ENCODE data around the gene PXT1. TPM values are rescaled to one million over a fixed set of nuclear protein-coding genes. Genes with fewer than 3 reads are reported as not detected.

PXT1 gene
- total and polyA plus RNA-seq, 7 experiments from 2014 or later: 0.15 to 0.64 (median 0.32) TPM; not detected in 2

DNA sequence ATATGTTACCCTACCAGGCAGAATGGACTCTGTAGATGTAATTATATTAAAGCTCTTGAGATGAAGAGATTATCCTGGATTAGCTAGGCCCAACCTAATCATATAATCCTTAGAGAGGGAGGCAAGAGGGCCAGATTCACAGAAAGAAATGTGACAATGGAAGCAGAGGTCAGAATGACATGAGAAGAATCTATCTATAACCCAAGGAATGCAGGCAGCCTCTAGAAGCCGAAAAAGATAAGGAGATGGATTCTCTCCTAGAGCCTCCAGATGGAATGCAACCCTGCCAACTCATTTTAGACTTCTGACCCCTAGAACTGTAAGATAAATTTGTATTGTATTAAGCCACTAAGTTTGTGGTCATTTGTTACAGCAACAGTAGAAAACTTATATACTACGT, 12.3 kb downstream of the PXT1 start:
- H3K27me3 ChIP-seq (ENCODE audit: control insufficient read depth in 2 of 2, insufficient read depth in 2 of 2, low read length in 2 of 2): no peaks in the 10 kb centered on the region
- ChIA-PET POLR2A (no interaction called here), CTCF (interaction anchor here (1.9 kb wide), 1 partner anchor 148 kb away, joined by 4 read pairs; no protein-coding TSS in a partner anchor)
- no peak overlapping the region for H3K27ac ChIP-seq (ENCODE audit: low read depth, low read length)
- H3K4me1 ChIP-seq (ENCODE audit: control insufficient read depth in 2 of 2, insufficient read depth in 2 of 2, low read length in 2 of 2): no peaks in the 10 kb centered on the region
- H3K9me3 Mint-ChIP-seq: peaks cover 0 to 1% (median 0%) of the 10 kb centered on the region in 11 donors
- H3K9me3 ChIP-seq (ENCODE audit: control insufficient read depth in 2 of 3, low read length in 3 of 3): no peaks in the 10 kb centered on the region
- DNase-seq: no peak
- peaks cover 0 to 5% (median 0%) of the 10 kb centered on the region in 7 donors for H3K4me1 Mint-ChIP-seq
- ATAC-seq: no peak
- intact Hi-C loops (cut with micrococcal nuclease): no loop called here
- no peak overlapping the region for H3K27ac Mint-ChIP-seq
- H3K36me3 Mint-ChIP-seq: no peaks in the 10 kb centered on the region
- no peak overlapping the region for H3K4me3 Mint-ChIP-seq
- no peaks in the 10 kb centered on the region for H3K27me3 Mint-ChIP-seq
- no peaks in the 10 kb centered on the region for H3K36me3 ChIP-seq (ENCODE audit: control insufficient read depth in 2 of 3, insufficient read depth in 3 of 3, low read length in 3 of 3)
- H3K4me3 ChIP-seq (ENCODE audit: low read length): no peak overlapping the region

DNA sequence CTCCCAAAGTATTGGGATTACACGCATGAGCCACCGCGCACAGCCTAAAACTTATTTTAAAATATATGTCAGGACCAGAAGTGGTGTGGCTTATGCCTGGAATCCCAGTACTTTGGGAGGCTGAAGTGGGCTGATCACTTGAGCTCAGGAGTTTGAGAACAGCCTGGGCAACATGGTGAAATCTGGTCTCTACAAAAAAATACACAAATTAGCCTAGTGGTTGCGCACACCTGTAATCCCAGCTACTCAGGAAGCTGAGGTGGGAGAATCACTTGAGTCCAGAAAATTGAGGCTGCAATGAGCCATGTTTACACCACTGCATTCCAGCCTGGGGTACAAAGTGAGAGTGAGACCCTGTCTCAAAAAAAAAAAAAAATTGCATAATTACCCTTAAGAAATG, 13.7 kb downstream of the PXT1 start:
- Histone ChIP-seq H3K27me3 (ENCODE audit: control insufficient read depth in 2 of 2, insufficient read depth in 2 of 2, low read length in 2 of 2) (no peaks in the 10 kb centered on the region), H3K9me3 (ENCODE audit: control insufficient read depth in 2 of 3, low read length in 3 of 3) (no peaks in the 10 kb centered on the region), H3K36me3 (ENCODE audit: control insufficient read depth in 2 of 3, insufficient read depth in 3 of 3, low read length in 3 of 3) (no peaks in the 10 kb centered on the region), H3K4me3 (ENCODE audit: low read length) (no peak overlapping the region), H3K27ac (ENCODE audit: low read depth, low read length) (no peak overlapping the region), H3K4me1 (ENCODE audit: control insufficient read depth in 2 of 2, insufficient read depth in 2 of 2, low read length in 2 of 2) (peaks cover 0 to under 1% of the 10 kb centered on the region in 2 donors)
- Mint-ChIP-seq H3K4me3 (no peak overlapping the region), H3K27me3 (no peaks in the 10 kb centered on the region), H3K27ac (no peak overlapping the region), H3K9me3 (no peaks in the 10 kb centered on the region), H3K36me3 (no peaks in the 10 kb centered on the region), H3K4me1 (peaks cover 0 to 5% (median 2%) of the 10 kb centered on the region in 7 donors)
- intact Hi-C loops (cut with micrococcal nuclease): no loop called here
- DNase-seq (no peak), ATAC-seq (no peak)
- CTCF ChIA-PET: no interaction called here
- POLR2A ChIA-PET: no interaction called here

DNA sequence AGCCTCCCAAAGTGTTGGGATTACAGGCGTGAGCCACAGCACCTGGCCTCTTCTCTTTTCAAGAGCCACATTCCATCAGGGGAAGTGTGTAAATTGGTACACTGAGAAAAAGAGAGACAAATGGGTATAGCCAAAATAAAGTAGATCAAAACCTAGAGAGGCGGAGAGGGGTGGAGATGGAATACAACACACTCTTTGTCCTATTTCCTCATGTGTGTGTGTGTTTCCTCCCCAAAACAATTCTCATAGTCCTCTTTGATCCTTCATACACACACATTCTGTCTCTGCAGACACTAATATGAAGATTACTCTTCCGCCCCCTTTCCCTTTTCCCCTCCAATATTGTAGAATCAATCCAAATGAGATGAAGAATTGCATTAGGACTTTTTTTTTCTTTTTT, 16.0 kb downstream of the PXT1 start:
- H3K4me1 Mint-ChIP-seq: peaks cover 10 to 21% (median 18%) of the 10 kb centered on the region in 7 donors
- Histone ChIP-seq H3K27ac (ENCODE audit: low read depth, low read length) (no peak overlapping the region), H3K36me3 (ENCODE audit: control insufficient read depth in 2 of 3, insufficient read depth in 3 of 3, low read length in 3 of 3) (no peaks in the 10 kb centered on the region), H3K4me3 (ENCODE audit: low read length) (no peak overlapping the region), H3K4me1 (ENCODE audit: control insufficient read depth in 2 of 2, insufficient read depth in 2 of 2, low read length in 2 of 2) (peaks cover 0 to 10% of the 10 kb centered on the region in 2 donors), H3K27me3 (ENCODE audit: control insufficient read depth in 2 of 2, insufficient read depth in 2 of 2, low read length in 2 of 2) (no peaks in the 10 kb centered on the region), H3K9me3 (ENCODE audit: control insufficient read depth in 2 of 3, low read length in 3 of 3) (no peaks in the 10 kb centered on the region)
- intact Hi-C loops (cut with micrococcal nuclease): no loop called here
- POLR2A ChIA-PET: no interaction called here
- no peaks in the 10 kb centered on the region for H3K27me3 Mint-ChIP-seq
- no peak overlapping the region for H3K4me3 Mint-ChIP-seq
- peak overlapping the region in 1 of 9 donors; percentile 46 for H3K27ac Mint-ChIP-seq
- no peak for DNase-seq
- no peaks in the 10 kb centered on the region for H3K36me3 Mint-ChIP-seq
- CTCF ChIA-PET: no interaction called here
- no peak for ATAC-seq
- no peaks in the 10 kb centered on the region for H3K9me3 Mint-ChIP-seq

DNA sequence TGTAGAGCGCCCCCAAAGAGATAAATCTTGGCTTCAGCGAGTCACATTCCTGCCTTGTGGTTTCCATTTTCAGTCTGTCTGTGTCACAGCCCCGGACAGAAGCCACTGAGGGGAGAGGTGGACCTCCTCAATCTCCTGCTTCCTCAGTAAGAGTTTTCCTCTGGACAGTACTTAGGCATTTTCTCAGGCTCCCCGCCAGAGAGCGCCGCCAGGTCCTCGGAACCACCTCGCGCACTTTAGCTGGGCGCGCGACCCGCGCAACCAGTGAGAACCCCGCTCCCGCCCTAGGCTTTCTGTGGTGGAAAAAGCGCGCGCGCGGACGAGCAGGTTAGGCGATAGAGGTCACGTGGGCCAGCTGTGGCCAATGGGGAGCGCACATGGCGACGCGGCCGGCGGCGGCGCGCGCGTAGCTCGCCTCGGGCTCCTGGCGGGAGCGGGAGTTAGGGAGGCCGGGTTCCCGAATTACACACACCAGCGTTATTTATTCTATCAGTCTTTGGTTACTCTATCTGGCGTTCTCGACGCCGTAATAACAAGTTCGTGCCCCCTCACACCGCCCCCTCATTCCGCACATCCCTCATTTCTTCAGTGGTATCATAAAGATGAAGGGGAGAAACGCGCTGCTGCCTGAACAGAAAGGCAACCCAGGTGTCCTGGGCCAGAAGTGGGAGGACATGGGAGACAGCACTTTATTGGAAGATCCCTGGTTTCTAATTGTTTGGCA, 19.4 kb downstream of the PXT1 start:
- no peaks in the 10 kb centered on the region for H3K36me3 Mint-ChIP-seq
- Histone ChIP-seq H3K27ac (ENCODE audit: low read depth, low read length) (peak overlapping the region; percentile 75), H3K4me3 (ENCODE audit: low read length) (peak overlapping the region; percentile 70), H3K36me3 (ENCODE audit: control insufficient read depth in 2 of 3, insufficient read depth in 3 of 3, low read length in 3 of 3) (no peaks in the 10 kb centered on the region), H3K27me3 (ENCODE audit: control insufficient read depth in 2 of 2, insufficient read depth in 2 of 2, low read length in 2 of 2) (no peaks in the 10 kb centered on the region), H3K9me3 (ENCODE audit: control insufficient read depth in 2 of 3, low read length in 3 of 3) (no peaks in the 10 kb centered on the region), H3K4me1 (ENCODE audit: control insufficient read depth in 2 of 2, insufficient read depth in 2 of 2, low read length in 2 of 2) (peaks cover 0 to 10% of the 10 kb centered on the region in 2 donors)
- no peaks in the 10 kb centered on the region for H3K27me3 Mint-ChIP-seq
- intact Hi-C loops (cut with micrococcal nuclease): loop anchor here (1.0 to 5.0 kb wide), 12 partner anchors 19 to 1274 kb away; partner anchors contain the start of genes SRSF3 (in 2 of the 2), STK38 (in 2 of the 2), CDKN1A (in 1 of the 2) and KCTD20 (in 1 of the 2)
- H3K27ac Mint-ChIP-seq: peak overlapping the region; percentile 84 to 97 (median 93)
- POLR2A ChIA-PET: interaction anchor here (0.7 to 1.9 kb wide), 19 partner anchors 20 to 258 kb away, joined by 3 to 9 read pairs (median 4); partner anchors contain the start of genes CDKN1A, KCTD20, PXT1 and SRSF3
- H3K4me3 Mint-ChIP-seq: peak overlapping the region; percentile 85 to 96 (median 94)
- H3K9me3 Mint-ChIP-seq: no peaks in the 10 kb centered on the region
- H3K4me1 Mint-ChIP-seq: peaks cover 10 to 21% (median 18%) of the 10 kb centered on the region in 7 donors
- CTCF ChIA-PET: interaction anchor here (0.6 to 1.8 kb wide), 15 partner anchors 17 to 259 kb away, joined by 3 to 10 read pairs (median 3); partner anchors contain the start of gene CDKN1A
- peak; percentile 99 for ATAC-seq
- DNase-seq: peak; percentile 94 to 98 (median 97)

DNA sequence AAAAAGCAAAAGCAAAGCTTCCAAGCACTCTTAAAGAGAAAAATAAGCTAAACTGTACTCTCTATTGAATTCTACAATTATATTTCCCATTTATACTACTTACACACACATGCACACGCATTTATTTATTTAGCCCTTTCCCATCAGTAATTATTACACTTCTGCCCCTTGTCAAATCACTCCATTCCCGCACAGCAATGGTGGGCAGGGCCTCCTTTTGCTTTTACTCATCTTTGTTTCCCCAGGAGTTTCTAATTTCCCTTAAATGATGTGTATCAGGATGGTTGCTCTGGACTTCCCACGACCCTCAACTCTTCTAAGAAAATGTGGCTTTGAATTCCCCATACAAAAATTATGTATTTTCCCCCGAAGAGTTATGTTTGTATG, 19.9 kb downstream of the PXT1 start:
- ATAC-seq (no peak), DNase-seq (no peak)
- Mint-ChIP-seq H3K36me3 (no peaks in the 10 kb centered on the region), H3K4me1 (peaks cover 10 to 21% (median 18%) of the 10 kb centered on the region in 7 donors), H3K27ac (peak overlapping the region; percentile 84 to 97 (median 93)), H3K4me3 (peak overlapping the region; percentile 85 to 96 (median 94)), H3K27me3 (no peaks in the 10 kb centered on the region), H3K9me3 (no peaks in the 10 kb centered on the region)
- Histone ChIP-seq H3K27me3 (ENCODE audit: control insufficient read depth in 2 of 2, insufficient read depth in 2 of 2, low read length in 2 of 2) (no peaks in the 10 kb centered on the region), H3K27ac (ENCODE audit: low read depth, low read length) (peak overlapping the region; percentile 75), H3K36me3 (ENCODE audit: control insufficient read depth in 2 of 3, insufficient read depth in 3 of 3, low read length in 3 of 3) (no peaks in the 10 kb centered on the region), H3K9me3 (ENCODE audit: control insufficient read depth in 2 of 3, low read length in 3 of 3) (no peaks in the 10 kb centered on the region), H3K4me3 (ENCODE audit: low read length) (peak overlapping the region; percentile 70), H3K4me1 (ENCODE audit: control insufficient read depth in 2 of 2, insufficient read depth in 2 of 2, low read length in 2 of 2) (peaks cover 0 to 10% of the 10 kb centered on the region in 2 donors)
- POLR2A ChIA-PET: interaction anchor here (0.7 to 1.9 kb wide), 16 partner anchors 20 to 256 kb away, joined by 3 to 9 read pairs (median 4); partner anchors contain the start of genes CDKN1A, KCTD20, PXT1 and SRSF3
- intact Hi-C loops (cut with micrococcal nuclease): loop anchor here (1.0 to 5.0 kb wide), 12 partner anchors 20 to 1275 kb away; partner anchors contain the start of genes SRSF3 (in 2 of the 2), STK38 (in 2 of the 2), CDKN1A (in 1 of the 2) and KCTD20 (in 1 of the 2)
- CTCF ChIA-PET: interaction anchor here (0.9 to 1.8 kb wide), 10 partner anchors 17 to 256 kb away, joined by 3 to 10 read pairs (median 4); partner anchors contain the start of gene CDKN1A

DNA sequence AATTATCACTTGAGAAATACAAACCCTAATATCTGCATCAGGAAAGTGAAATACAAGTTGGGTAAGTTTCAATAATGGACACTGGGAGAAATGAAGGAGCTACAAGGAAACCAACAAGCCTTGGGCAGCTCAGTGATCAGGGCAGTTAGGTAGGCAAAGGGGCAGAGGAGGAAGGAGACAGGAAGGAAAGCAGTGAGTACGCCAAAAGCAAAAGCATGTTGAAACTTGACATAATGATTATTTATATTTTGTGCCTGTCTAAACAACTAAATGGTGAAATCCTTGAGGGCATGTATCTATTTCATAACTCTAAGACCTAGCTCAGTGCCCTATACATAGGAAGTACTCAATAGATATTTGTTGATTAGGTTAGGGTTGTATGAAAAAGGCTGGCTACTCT, 23.3 kb downstream of the PXT1 start:
- ChIA-PET CTCF (interaction anchor here (0.9 kb wide), 1 partner anchor 160 kb away, joined by 4 read pairs; no protein-coding TSS in a partner anchor), POLR2A (interaction anchor here (1.1 to 1.6 kb wide), 3 partner anchors 160 to 179 kb away, joined by 3 to 4 read pairs (median 3); no protein-coding TSS in a partner anchor)
- Histone ChIP-seq H3K27me3 (ENCODE audit: control insufficient read depth in 2 of 2, insufficient read depth in 2 of 2, low read length in 2 of 2) (no peaks in the 10 kb centered on the region), H3K4me1 (ENCODE audit: control insufficient read depth in 2 of 2, insufficient read depth in 2 of 2, low read length in 2 of 2) (peaks cover 0 to 10% of the 10 kb centered on the region in 2 donors), H3K4me3 (ENCODE audit: low read length) (no peak overlapping the region), H3K9me3 (ENCODE audit: control insufficient read depth in 2 of 3, low read length in 3 of 3) (no peaks in the 10 kb centered on the region), H3K27ac (ENCODE audit: low read depth, low read length) (no peak overlapping the region), H3K36me3 (ENCODE audit: control insufficient read depth in 2 of 3, insufficient read depth in 3 of 3, low read length in 3 of 3) (no peaks in the 10 kb centered on the region)
- no peak overlapping the region for H3K27ac Mint-ChIP-seq
- H3K9me3 Mint-ChIP-seq: no peaks in the 10 kb centered on the region
- H3K36me3 Mint-ChIP-seq: no peaks in the 10 kb centered on the region
- no peak for ATAC-seq
- intact Hi-C loops (cut with micrococcal nuclease): no loop called here
- H3K4me1 Mint-ChIP-seq: peaks cover 10 to 21% (median 18%) of the 10 kb centered on the region in 7 donors
- H3K4me3 Mint-ChIP-seq: peak overlapping the region in 1 of 10 donors; percentile 13
- peaks cover 0 to 6% (median 0%) of the 10 kb centered on the region in 5 donors for H3K27me3 Mint-ChIP-seq
- DNase-seq: no peak
